Non-pigmented ciliary epithelial cell (primary cell): Measurements from ENCODE around the gene B3GNT7.
"Not testable (repeated sequence)": the region's sequence is repeated elsewhere in the genome, so short reads cannot be mapped to it uniquely, and the experiment has no call there.

ENCODE experiments used
- DNase-seq: peaks from one replicate; pipeline ENCODE4 v3.0.0-alpha.2; 2010; ENCODE audit warnings: low read depth

The B3GNT7 gene, protein sequence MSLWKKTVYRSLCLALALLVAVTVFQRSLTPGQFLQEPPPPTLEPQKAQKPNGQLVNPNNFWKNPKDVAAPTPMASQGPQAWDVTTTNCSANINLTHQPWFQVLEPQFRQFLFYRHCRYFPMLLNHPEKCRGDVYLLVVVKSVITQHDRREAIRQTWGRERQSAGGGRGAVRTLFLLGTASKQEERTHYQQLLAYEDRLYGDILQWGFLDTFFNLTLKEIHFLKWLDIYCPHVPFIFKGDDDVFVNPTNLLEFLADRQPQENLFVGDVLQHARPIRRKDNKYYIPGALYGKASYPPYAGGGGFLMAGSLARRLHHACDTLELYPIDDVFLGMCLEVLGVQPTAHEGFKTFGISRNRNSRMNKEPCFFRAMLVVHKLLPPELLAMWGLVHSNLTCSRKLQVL

DNA sequence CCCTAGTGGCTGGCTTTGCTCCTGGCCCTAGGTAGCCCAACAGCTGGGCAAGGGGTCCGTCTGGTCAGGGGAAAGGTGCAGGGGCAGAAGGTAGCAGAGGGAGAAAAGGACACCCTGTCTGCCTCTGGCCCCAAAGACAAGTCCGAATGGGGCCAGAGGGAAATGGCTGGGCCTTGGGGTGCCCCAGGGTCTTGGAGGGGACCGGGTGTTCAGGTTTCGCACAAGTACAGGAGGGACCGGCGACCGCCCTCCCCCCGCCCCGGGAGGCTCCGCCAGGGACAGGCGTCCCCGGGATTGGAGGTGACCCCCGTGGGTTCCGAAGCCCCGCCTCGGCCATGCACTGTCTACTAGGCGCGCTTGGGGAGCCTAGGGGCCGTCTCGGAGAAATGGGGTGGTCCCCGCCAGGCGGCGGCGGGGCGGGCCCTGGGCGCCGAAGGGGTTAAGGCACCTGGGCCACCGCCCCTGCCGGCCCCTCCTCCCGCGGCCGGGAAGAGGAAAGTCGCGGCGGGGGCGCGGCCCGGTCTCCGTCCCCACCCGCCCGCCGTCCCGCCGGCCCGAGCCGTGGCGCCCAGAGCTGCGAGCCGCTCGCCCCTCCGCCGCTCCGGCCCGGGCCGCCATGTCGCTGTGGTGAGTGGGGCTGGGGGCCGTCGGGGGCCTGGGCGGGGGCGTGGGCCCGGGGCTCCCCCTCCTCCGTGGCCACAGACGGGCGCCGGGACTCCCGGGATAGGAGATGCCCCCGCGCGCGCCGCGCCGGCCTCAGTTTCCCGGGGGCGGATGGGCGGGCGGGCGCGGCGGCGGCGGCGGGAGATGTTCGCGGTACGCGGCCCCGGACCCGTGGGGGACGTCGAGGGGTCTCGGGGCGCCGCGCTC is at the start of gene B3GNT7:
Gene B3GNT7 (plus strand): TSS at position 523 of the 870 bp plus-strand sequence. CDS start 94 bp downstream, at position 617.
- DNase-seq, result no peak

DNA sequence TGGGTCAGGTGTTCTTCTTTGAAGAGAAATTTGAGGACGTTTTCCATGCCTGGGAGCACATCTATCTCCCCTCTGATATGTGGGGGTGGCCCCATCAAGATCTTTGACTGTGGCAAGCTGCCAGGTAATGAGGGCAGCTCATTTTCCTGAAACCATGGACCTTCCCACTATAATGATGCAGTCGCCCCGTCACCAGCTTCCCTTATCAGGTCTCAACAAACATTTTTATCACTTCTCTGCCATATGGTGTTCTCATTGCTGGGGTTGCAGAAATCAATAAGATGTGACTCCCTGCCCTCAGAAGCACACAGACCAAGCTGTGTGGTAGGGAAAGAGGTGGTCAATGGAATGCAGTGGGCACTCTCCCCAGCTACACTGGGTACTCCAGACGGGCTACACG is 48.4 kb upstream of the B3GNT7 start:
- no peak for DNase-seq

DNA sequence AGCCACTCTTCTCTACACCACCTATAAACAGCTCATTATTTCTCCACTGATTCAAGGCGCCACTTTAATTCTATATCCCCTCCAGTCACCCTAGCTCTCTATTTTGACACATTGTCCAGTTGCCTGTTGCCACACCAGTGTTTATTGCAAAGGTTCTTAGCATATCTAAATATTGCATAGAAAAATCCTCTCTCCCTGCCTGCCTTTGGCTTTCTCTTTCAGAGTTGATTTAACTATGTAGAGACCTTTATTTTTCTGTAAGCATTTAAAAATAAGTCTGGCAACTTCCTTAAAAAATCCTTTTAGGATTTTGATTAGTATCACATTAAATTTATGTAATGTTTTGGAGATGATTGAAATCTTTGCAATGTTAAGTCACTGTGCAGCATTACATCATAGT is 47.9 kb upstream of the B3GNT7 start:
- DNase-seq, result no peak

DNA sequence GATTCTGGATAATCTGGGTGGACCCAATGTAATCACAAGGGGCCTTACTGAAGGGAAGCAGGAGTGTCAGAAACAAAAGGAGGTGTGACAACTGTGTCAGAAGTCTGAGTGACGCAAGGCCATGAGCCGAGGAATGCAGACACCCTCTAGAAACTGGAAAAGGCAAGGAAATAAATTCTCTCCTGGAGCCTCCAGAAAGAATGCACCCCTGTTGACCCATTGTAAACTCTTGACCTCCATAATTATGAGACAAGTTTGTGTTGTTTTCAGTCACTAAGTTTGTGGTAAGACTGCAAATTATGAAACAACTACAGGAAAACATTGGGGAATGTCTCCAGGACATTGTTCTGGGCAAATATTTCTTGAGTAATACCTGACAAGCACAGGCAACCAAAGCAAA is 47.3 kb upstream of the B3GNT7 start:
- no peak for DNase-seq

DNA sequence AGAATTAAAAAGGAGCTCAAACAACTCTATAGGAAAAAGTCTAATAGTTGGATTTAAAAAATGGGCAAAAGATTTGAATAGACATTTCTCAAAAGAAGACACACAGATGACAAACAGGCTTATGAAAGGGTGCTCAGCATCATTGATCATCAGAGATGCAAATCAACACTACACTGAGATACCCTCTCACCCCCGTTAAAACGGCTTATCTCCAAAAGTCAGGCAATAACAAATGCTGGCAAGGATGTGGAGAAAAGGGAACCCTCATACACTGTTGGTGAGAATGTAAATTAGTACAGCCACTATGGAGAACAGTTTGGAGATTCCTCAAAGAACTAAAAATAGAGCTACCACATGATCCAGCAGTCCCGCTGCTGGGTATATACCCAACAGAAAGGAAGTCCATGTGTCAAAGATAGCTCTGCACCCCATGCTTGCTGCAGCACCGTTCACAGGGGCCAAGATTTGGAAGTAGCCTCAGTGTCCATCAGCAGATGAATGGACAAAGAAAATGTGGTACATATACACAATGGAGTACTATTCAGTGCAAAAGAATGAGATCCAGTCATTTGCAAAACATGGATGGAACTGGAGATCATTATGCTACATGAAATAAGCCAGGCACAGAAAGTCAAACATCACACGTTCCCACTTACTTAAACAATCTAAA is 46.7 kb upstream of the B3GNT7 start:
- no peak for DNase-seq

DNA sequence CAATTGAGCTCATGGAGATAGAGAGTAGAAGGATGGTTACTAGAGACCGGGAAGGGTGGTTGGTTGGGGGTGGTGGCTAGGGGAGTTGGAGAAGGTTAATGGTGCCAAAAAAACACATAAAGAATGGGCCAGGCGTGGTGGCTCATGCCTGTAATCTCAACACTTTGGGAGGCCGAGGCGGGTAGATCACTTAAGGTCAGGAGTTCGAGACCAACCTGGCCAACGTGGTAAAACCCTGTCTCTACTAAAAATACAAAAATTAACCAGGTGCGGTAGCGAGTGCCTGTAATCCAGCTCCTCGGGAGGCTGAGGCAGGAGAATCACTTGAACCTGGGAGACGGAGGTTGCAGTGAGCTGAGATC is 46.2 kb upstream of the B3GNT7 start:
- not testable (repeated sequence) for DNase-seq

DNA sequence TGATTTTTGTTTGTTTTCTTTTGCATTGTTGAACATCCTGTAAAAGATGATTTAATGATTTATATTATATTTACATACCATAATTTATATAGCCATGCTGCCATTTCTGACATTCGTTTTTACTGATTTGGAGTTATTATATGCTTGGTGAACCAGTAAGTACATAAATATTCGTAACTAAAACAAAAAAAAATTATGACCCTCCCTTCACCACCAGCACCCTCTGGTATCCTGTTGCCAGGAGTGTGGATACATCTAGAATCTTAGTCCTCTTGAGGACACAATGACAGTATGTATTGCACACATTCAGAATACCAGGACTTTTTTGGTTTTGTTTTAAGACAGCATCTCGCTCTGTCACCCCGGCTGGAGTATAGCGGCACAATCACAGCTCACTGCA is 43.9 kb upstream of the B3GNT7 start:
- DNase-seq, result no peak

DNA sequence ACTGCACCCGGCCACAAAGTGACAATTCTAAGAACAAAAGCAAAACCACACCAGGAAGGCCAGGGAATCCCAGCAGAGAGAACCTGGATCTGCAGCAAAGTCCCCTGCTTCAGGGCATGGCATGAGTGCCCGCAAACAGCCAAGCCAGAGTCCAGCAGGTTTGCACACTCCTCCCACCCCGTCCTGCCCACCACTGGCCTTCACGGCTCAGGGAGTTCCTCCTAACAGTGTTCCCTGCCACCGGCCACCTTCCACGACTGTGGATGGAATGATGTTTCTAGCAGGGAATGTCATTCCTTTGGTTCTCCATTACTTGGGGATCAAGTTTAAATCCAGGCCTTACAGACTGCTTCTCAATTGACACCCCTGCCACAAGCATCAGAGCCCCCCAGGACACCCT is 42.0 kb upstream of the B3GNT7 start:
- no peak for DNase-seq

DNA sequence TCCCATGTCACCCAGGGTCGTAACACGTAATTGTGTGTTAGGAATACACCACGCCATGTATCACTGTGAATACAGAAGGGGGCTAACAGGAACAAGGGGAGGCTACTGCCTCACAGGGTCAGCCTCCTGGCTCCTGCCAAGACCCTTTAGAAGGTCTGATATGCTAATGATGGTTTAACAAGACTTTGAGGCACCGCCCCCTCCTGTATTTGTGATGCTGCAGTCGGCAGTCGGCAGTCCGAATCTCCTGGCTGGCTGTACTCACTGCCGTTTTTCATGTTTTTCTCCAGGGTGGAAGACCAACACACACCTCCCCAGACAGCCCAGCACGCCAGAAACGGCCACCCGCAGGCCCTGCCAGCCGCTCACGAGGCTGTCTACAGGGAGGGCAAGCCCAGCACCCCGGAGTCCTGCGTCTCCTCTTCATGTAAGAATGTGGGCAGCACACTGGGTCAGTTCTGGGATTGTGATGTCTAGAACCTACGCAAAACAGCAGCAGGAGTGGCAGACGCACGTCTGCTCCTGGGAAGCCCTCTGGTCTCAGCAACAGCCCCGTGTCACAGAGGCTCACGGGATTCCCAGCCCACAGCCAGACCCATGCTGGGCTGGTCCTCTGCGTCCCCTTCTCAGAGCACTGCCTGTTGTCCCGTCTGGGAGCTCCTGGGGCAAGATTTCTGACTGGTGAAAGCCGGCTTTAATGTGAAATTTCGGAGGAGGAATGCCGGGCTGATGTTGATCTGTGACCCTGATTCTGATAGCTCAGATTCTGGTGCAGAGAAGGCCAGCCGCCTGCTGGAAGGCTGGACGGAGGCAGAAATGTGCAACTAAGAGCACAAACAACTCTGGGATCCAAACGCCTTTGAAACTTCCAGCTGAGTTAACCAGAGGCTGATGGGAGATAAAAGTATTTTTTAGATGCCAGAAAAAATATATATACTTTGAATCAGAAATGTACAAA is 39.7 kb upstream of the B3GNT7 start:
- DNase-seq, result no peak

DNA sequence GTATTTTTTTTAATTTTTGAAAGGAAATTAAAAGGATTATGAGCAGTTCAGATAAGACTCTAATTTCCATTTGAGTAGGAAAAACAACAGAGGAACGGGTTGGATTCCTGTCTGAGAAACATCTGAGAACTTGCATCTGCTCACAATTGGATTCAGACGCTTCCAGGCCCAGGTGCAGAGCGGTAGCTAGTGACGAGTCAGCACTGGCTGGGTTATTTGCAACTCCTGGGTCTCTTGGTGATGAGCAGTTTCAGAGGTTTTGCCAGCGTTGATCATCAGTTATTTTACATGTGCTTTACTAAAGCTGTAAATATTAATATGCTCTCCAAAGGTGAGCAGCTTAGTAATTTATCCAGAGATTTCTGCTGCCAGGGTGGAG is 39.1 kb upstream of the B3GNT7 start:
- DNase-seq, result no peak

DNA sequence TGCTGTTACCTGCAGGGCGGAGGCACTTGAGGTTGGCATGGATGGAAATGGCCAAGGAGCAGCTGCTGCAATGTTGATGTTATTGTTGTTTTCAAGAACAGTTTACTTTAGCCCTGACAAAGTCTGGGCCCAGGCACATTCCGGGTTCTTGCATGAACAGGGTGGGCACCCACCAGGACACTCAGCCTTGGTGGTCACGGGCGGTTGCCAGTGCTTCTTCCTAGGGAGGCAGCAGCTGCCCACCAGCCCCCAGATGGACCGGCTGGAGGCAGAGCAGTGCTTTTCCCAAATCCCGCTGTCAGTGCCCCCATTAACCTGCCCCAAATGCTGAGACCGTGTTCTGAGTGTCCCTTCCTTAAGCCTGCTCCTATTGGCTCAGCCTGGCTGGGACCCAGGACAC is 38.5 kb upstream of the B3GNT7 start:
- no peak for DNase-seq

DNA sequence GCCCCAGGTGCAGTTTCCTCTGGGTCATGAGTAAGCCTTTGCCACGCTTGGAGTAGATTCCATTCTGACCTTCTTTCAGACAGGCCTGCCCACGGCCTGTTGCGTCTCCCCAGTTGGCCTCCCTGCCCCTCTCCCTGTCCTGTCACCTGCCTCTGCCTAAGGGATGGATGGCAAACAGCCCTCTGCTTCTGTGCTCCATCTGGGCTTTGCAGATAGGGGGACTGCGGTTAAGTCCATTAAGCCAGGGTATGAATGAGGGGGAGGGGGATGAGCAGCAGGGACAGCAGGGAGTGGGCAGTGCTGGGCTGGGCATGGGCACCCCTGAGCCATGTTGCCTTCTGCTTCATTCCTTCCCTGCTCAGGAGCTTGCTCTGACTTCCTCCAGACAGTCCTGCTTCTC is 37.6 kb upstream of the B3GNT7 start:
- no peak for DNase-seq

DNA sequence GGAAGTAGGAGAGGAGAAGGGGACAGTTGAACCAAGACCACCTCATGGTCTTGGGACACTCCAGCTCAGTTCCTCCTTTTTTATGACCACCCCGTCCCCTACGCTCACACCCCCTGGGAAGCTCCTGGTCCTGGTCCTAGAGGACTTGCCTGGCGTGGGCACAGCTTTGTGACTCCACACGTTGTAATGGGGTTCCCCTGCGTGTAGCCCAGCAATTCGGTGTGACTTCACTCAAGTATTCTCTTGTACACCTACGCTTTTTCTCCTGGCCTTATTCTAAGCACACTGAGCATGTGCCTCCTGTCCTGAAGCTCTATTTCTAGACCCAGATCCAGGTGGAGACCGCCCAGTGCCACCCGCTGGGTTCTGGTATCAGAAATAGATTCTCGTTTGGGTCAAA is 36.1 kb upstream of the B3GNT7 start:
- no peak for DNase-seq

DNA sequence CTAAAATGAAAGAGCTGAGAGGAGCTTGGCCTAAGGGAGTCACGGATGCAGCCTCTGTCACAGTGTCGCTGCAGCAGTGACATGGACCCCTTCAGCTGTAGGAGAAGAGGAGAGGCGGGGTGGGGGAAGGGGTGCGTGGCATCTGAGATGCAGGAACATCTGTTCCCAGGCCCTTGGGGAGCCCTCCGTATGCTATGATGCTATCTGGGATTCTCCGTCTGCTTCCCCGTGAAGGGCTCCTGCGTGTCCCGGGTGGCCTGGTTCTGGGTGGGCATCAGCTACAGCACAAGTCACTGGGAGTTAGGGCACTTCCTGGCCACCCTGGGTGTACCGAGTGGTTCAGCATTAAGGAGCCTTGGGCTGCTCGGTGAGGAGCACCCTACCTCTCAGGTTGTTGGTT is 35.6 kb upstream of the B3GNT7 start:
- no peak for DNase-seq

DNA sequence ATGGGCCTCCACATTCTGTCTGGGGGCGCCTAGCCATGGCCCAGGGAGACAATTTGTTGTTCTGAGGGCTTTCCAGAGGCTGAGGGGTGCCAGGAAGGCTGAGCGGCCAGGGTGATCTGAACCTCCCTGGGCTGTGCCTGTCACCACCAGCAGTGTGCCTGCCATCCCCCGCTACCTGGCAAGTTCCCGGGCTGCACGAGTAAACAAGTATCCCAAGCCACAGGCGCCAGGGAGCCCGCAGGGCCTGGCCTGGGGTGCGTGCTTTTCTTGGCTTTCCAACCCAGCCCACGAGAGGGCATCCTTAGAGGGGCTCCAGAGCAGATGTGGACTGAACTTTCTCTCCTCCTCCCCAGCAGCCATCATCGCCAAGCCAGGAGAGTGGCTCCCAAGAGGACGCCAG is 35.1 kb upstream of the B3GNT7 start:
- DNase-seq, result no peak

DNA sequence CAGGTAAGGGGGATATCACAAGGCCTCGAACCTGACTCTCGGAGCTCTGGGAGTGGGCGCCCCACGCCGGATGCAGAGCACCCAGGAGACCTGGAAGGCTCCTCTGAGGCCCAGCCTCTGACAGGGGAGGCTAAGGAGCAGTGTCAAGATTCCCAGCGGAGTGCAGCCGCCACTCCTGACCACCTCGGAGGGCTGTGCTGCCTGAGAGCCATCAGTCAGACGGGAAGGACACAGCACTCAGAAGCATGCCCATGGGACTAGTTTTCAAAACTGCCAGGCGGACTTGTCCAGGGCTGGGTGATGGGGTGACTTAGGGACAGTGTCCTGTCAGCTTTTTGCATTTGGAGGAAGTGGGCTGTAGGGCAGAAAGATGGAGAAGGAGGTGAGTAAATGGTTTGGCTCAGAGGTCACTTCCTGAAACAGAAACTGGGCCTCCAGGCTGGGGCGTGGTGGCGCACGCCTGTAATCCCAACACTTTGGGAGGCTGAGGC is 34.6 kb upstream of the B3GNT7 start:
- DNase-seq, result no peak

DNA sequence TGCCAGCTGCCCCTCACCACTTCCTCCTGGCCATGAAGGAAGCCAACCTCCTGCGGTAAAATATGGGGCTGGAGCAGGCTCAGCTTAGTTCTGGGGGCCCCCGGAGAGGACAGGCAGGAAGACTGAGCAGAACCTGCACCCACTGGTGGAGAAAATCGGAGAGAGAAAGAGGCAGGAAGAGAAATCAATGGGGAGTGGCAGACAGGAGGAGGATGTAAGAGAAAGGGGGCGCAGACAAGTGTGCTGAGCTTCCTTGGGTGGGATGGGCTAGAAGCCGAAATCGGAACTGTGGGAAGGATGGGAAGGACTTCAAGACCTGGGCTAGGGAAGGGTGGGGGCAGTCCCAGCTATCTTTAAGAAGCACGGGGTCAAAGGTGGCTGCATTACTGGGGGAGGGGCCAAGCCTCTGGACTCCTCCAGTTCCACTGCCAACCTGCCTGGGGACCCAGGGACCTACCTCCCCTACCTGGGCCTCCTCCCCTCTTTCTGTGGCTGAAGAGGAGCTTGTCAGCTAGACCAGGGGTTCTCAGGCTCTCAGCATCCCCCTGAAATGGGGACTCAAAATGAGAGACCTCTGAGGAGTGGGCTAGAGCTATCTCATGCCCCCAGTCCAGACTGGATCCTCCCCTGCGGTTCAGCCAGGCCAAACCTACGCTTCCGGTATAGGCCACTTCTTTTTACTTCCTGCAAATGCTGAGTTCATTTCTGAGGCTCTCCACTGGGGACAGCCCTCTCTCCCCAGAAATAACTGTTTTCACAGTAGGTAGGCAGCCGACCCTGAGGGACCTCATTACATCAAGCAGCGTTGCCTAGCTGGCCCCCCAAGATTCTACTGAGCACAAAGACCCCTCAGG is 33.6 kb upstream of the B3GNT7 start:
- DNase-seq, result no peak

DNA sequence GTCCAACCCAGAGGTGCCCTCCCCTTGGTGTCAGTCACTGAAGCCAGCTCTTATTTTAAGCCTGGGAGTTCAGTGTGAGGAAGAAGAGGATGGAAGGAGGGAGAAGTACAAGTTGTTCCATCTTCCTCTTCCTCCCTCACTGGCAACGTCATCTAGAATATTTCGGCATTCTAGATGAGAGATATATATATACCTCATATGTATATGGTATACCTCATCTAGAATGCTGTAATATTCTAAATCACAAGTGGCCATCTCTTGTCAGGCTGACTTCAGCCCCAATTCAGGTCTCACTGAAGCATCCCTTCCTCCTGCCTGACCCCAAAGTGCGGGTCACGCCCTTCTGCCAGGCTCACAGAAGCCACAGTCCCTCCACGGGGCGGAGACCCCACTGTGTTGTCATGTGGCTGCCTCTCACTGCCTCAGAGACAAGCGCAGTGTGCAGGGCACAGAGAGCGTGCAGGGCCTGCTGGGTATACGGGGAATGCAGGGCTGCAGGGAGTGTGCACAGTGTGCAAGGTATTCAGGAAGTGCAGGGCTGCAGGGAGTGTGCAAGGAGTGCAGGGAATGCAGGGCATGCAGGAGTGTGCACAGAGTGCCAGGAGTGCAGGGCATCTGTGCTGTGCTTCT is 32.8 kb upstream of the B3GNT7 start:
- DNase-seq, result no peak

DNA sequence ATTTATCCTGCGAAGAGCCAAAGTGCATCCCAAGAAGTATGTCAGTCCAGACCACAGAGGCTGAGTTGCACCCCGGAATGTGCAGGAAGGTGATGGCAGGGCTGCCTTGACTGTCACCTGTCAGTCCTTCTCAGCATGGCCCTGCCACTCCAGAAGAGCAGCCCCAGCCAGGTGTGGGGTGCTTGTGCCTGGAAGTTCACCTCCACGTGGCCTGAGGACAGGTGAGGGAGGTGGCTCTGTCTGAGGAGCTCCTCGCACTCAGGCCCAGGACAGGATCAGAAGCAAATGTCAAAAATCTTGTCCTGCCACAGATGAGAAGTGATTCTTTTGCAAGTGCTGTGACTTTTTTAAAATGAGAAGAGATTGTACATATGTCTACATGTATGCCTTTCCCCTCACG is 31.4 kb upstream of the B3GNT7 start:
- no peak for DNase-seq
